SJCRH30 (cell line): ENCODE measurements around the gene CKMT2. TPM values are rescaled to one million over a fixed set of nuclear protein-coding genes. Genes with fewer than 3 reads are reported as not detected.
A peak's percentile ranks its signal among the peaks of the same experiment; 100 is the strongest.

ENCODE experiments used
- DNase-seq, 2 experiments: peaks; one replicate each; pipeline ENCODE4 v3.0.0-alpha.2; 2015 to 2020
- H3K27ac ChIP-seq: fragments of 250-450 bp; sonication (Bioruptor Pico); 2 replicates; pipeline ENCODE4 v1.5.1; 2020; ENCODE audit warnings: mild to moderate bottlenecking, moderate library complexity
- H3K27me3 ChIP-seq: fragments of 250-450 bp; sonication (Bioruptor Pico); 2 replicates; pipeline ENCODE4 v1.5.1; 2020; ENCODE audit warnings: mild to moderate bottlenecking, moderate library complexity
- H3K36me3 ChIP-seq: fragments of 250-450 bp; sonication (Bioruptor Pico); 2 replicates; pipeline ENCODE4 v1.5.1; 2020; ENCODE audit warnings: mild to moderate bottlenecking, moderate library complexity
- H3K4me1 ChIP-seq: fragments of 250-450 bp; sonication (Bioruptor Pico); 2 replicates; pipeline ENCODE4 v1.5.1; 2020; ENCODE audit warnings: mild to moderate bottlenecking, moderate library complexity
- H3K4me3 ChIP-seq: fragments of 250-450 bp; sonication (Bioruptor Pico); 2 replicates; pipeline ENCODE4 v1.5.1; 2020; ENCODE audit warnings: mild to moderate bottlenecking, moderate library complexity
- H3K9me3 ChIP-seq: fragments of 250-450 bp; sonication (Bioruptor Pico); replicated peaks from 2 replicates; pipeline ENCODE4 v1.5.1; 2020; ENCODE audit warnings: mild to moderate bottlenecking, moderate library complexity
- total RNA-seq: library from RNA; depleted of rRNA; stranded (reverse); fragments of >200 nt; shearing (Covaris generic); gene quantifications from 2 replicates; pipeline ENCODE4 v1.2.3, GENCODE V29; 2014; rRNA removed

Gene CKMT2
- total RNA-seq: not detected in 2 replicates

DNA sequence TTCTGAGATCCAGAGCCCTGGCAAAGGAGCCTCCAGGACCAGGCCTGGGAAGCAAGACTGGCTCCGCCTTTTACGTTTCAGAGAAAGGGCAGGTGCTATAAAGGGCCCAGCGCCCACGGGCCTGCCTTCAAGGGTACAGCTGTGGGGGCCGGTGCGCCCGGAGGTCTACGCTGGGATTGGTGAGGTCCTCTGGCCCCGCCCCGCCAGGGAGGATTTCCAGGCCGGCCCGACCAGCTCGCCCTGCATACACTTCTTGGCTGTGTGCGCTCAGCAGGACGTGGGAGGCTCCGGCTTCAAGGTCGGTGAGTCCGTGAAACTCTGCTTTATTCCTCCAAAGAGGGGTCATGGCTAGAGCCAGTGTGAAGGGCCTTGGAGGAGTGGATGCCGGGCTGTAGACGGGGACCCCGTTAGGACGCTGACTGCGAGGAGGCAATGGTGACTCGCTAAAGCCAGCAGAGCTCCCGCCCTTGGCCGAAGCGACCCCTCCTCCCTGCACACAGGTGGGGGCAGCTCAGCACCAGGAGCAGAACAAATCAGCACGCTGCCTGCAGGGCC lies at the start of gene CKMT2:
Gene CKMT2 (plus strand): TSS at position 243 of the 555 bp plus-strand sequence. CDS start 17,811 bp downstream, outside the sequence.
- H3K27ac ChIP-seq: no peak within 1 kb of the TSS
- no peaks in the 10 kb centered on the region for H3K9me3 ChIP-seq

DNA sequence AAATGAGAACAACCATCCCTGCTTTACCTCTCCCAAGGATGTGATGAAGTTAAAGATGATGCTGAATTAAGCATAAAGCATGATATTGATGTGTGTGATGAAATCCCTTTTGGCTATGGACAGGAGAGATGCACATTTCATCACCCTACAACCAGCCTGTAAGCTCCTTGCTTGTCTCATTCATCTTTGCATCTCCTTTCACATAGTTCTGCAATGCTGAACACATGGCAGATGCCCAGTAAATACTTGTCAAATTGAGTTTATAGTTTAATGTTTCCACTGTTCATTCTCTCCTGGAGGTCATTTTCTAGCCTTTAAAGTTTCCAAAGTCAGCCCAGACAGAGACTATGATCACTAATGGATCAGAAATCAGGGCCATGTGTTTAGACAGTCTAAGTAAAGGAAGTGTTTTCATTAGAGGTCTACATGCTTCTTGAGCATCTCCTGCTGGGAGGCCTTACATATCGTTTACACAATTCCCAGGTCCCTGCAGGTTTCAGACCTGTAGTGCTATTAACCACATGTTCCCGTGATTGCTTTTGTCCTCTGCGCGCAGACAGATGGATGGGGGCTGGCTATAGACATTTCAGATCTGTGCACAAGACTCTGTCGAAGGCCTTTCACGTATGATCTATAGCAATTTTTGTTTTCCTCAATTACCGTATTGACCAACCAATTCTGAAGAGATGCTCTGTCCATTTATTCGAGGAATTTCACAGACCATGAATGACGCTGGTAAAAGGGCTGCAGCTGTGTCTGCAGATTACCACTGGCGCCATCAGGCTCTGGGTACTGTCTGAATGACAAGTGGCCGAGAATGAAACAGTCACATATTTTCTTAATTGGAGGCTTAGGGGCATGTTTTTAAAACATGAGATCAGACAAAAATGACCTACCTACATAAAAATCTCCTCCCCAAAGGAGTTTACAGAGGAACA lies 49.0 kb upstream of the CKMT2 start:
- Histone ChIP-seq H3K27me3 (no peaks in the 10 kb centered on the region), H3K27ac (peak overlapping the region; percentile 95), H3K36me3 (no peaks in the 10 kb centered on the region), H3K4me1 (peaks cover 70% of the 10 kb centered on the region), H3K9me3 (no peaks in the 10 kb centered on the region), H3K4me3 (peak overlapping the region; percentile 8)
- peak; percentile 92 to 94 for DNase-seq

More for the DNA sequence above, at the start of gene CKMT2:
- Histone ChIP-seq H3K4me3 (no peak within 1 kb of the TSS), H3K4me1 (no peaks in the 10 kb centered on the region), H3K27me3 (no peaks in the 10 kb centered on the region), H3K36me3 (peaks cover 2% of the 10 kb centered on the region; the same call in 1 of the 2 replicates)
- no peak for DNase-seq

DNA sequence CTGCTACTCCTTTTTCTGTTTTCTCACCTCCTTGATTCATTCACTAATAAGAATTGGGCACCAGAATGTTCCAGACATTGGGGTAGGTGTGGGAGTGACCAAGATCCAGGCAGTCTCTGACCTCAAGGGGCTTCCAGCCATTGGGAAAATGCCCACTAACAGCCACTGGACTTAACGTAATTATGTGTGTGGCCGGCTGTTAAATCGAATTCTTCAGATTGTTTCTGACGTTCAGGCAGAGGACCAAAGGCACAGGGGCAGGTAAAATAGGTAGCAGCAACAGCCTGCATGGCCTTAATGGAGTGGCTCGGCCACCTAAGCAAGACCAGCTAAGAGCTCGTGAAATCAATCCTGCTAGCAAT lies 48.4 kb upstream of the CKMT2 start:
- Histone ChIP-seq H3K4me3 (no peak overlapping the region), H3K36me3 (no peaks in the 10 kb centered on the region), H3K27ac (peak overlapping the region; percentile 95), H3K4me1 (peaks cover 70% of the 10 kb centered on the region), H3K9me3 (no peaks in the 10 kb centered on the region), H3K27me3 (no peaks in the 10 kb centered on the region)
- peak in 1 of 2 experiments; percentile 66 for DNase-seq

DNA sequence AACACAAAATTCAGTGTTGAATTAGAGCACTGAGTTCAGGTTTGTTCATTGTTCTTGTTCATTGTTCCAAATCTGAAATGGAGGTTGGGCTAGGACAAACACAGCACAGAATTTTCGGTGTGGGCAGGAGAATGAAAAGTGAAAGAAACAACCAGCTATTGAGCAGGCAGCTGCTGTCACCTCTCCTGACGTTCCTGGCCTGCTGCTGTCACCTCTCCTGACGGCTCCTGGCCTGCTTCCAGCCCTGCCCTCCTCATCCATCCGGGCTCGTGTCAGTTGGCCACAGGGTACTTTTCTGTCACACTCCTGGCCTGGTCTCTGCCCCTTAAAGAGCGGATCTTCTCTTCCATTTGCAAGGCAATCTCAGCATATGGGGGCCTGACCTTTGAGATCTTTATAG lies 45.2 kb upstream of the CKMT2 start:
- no peak overlapping the region for H3K4me3 ChIP-seq
- H3K4me1 ChIP-seq: peaks cover 66% of the 10 kb centered on the region
- H3K27me3 ChIP-seq: no peaks in the 10 kb centered on the region
- peak overlapping the region; percentile 56 for H3K27ac ChIP-seq
- no peaks in the 10 kb centered on the region for H3K9me3 ChIP-seq
- no peaks in the 10 kb centered on the region for H3K36me3 ChIP-seq
- DNase-seq: peak; percentile 75 to 82

DNA sequence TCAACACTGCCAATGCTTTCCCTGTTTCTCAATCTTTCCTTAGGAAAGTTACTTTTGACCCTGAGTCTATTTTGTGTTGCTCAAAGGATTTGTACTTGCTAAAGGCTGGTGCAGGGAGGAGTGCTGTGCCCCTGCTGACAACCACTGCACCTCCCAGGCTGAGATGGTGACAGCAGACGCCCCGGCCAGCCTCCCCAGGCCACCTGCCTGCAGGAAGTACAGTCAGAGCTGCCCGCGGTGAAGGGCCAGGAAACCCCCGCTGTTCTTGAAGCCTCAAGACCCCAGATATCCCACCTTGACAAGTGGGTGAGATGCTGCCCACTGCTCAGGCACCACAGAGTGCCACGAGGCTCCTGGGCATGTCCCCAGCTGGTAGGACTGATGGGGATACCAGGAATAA lies 44.2 kb upstream of the CKMT2 start:
- H3K36me3 ChIP-seq: no peaks in the 10 kb centered on the region
- no peak overlapping the region for H3K27ac ChIP-seq
- peaks cover 55% of the 10 kb centered on the region for H3K4me1 ChIP-seq
- H3K4me3 ChIP-seq: no peak overlapping the region
- H3K27me3 ChIP-seq: no peaks in the 10 kb centered on the region
- H3K9me3 ChIP-seq: no peaks in the 10 kb centered on the region
- no peak for DNase-seq

DNA sequence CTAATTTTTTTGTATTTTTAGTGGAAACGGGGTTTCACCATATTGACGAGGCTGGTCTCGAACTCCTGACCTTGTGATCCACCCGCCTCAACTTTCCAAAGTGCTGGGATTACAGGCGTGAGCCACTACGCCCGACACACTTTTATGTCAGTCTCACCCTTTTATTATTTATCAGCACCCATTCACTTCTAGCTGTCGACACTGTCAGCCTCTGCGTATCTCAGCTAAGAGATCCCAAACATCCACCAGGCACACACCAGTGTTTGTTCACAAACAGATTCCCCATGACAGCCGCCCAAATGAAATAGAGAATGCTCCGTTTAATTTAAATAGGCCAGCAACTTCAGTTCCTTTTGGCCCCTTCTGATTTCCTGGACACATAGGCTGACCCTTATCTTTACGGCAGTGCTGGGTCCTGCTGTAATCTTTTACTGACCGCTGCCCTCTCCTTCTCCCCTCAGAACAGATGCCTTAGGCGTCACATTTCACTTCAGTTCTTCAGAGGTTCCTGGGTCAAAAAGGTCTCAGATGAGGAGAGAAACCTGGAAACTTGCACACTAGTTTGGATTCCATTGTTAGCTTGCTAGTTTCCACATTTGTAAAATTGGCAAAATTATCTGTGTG lies 43.1 kb upstream of the CKMT2 start:
- Histone ChIP-seq H3K9me3 (no peaks in the 10 kb centered on the region), H3K4me3 (no peak overlapping the region), H3K36me3 (no peaks in the 10 kb centered on the region), H3K27me3 (no peaks in the 10 kb centered on the region), H3K4me1 (peaks cover 47% of the 10 kb centered on the region), H3K27ac (no peak overlapping the region)
- DNase-seq: no peak

GRCh38 chr5:81191726-81192372 lies 41.3 kb upstream of the CKMT2 start:
- Histone ChIP-seq H3K27ac (no peak overlapping the region), H3K9me3 (no peaks in the 10 kb centered on the region), H3K4me1 (peaks cover 30% of the 10 kb centered on the region), H3K27me3 (no peaks in the 10 kb centered on the region), H3K36me3 (no peaks in the 10 kb centered on the region), H3K4me3 (no peak overlapping the region)
- no peak for DNase-seq

DNA sequence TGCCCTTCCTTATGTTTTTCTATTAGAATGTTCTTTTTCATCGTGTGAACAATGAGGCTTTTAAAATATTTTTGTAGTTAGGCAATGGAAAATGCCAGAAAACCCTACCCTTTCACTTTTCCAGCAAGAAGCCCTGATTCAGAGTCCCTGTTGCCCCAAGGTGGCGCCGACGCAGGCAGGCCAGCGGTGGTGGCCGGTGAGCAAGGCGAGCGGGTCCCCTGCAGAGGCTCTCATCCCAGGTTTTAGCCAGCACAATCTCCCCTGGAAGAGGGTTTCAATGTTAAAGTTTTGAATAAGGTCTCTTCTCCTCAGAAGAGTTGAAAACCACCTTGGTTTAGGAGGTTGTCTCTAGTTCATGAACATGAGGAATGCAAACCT lies 40.8 kb upstream of the CKMT2 start:
- H3K36me3 ChIP-seq: no peaks in the 10 kb centered on the region
- H3K4me1 ChIP-seq: peaks cover 25% of the 10 kb centered on the region
- no peaks in the 10 kb centered on the region for H3K27me3 ChIP-seq
- H3K27ac ChIP-seq: no peak overlapping the region
- no peaks in the 10 kb centered on the region for H3K9me3 ChIP-seq
- DNase-seq: no peak
- H3K4me3 ChIP-seq: no peak overlapping the region

DNA sequence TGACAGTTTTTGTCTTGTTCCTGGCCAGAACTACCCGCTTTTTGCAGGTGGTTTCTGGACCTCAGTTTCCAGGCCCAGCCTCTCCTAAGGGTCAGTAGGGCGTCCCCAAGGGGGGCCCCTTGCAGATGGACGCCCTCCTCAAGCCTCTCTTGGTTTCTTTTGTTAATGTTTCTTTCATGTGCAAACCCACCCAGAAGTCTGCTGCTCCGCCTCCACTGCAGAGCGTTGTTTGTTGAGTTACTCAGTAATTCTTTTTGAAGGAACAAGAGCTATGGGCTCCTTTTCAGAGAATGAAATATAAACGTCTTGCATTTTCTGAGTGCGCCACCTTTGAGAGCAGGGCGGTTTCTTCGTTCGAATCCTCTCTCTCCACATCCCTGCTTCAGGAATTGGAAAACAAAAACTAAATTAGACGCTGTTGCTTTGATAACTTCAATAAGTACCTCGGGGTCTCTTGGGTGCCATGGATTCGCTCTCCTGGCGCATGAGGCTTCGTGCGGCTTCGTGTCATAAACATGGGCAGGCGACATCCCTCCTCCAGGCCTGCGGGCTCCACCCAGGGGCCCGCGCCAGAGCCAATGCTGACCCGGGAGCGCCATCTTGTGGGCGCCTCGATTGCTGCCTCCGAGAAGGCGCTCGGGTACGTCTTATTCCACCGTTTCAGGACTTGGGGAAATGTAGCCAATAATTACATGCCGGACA lies 38.3 kb upstream of the CKMT2 start:
- DNase-seq: peak; percentile 80 to 89
- H3K27me3 ChIP-seq: no peaks in the 10 kb centered on the region
- H3K4me3 ChIP-seq: no peak overlapping the region
- peaks cover 14% of the 10 kb centered on the region for H3K4me1 ChIP-seq
- H3K27ac ChIP-seq: no peak overlapping the region
- no peaks in the 10 kb centered on the region for H3K36me3 ChIP-seq
- no peaks in the 10 kb centered on the region for H3K9me3 ChIP-seq

GRCh38 chr5:81195335-81195929 lies 37.7 kb upstream of the CKMT2 start:
- no peak for DNase-seq
- Histone ChIP-seq H3K36me3 (no peaks in the 10 kb centered on the region), H3K4me3 (no peak overlapping the region), H3K9me3 (no peaks in the 10 kb centered on the region; the same call in 1 of the 2 replicates), H3K27me3 (no peaks in the 10 kb centered on the region), H3K4me1 (peaks cover 11% of the 10 kb centered on the region; the same call in 1 of the 2 replicates), H3K27ac (no peak overlapping the region)

DNA sequence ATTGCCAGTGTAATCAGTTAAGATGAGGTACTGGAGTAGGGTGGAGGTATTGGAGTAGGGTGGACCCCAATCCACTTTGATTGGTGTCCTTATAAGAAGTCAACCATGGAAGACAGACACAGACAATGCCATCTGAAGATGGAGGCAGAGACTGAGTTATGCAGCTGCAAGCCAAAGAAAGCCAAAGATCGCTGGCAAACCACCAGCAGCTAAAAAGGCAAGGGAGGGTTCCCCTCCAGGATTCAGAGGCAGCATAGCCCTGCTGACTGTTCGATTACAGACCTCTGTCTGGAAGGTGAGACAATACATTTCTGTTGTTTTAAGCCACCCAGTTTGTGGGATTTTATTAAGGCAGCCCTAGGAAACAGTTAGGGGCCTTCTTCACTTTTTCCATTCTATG lies 30.5 kb upstream of the CKMT2 start:
- no peaks in the 10 kb centered on the region; the same call in 1 of the 2 replicates for H3K9me3 ChIP-seq
- H3K4me3 ChIP-seq: no peak overlapping the region
- H3K36me3 ChIP-seq: no peaks in the 10 kb centered on the region
- H3K27ac ChIP-seq: no peak overlapping the region
- DNase-seq: no peak
- no peaks in the 10 kb centered on the region for H3K27me3 ChIP-seq
- H3K4me1 ChIP-seq: no peaks in the 10 kb centered on the region

GRCh38 chr5:81203729-81204128 lies 29.4 kb upstream of the CKMT2 start:
- Histone ChIP-seq H3K36me3 (no peaks in the 10 kb centered on the region), H3K27me3 (no peaks in the 10 kb centered on the region), H3K9me3 (no peaks in the 10 kb centered on the region; the same call in 1 of the 2 replicates), H3K27ac (no peak overlapping the region), H3K4me3 (no peak overlapping the region), H3K4me1 (no peaks in the 10 kb centered on the region)
- DNase-seq: no peak

DNA sequence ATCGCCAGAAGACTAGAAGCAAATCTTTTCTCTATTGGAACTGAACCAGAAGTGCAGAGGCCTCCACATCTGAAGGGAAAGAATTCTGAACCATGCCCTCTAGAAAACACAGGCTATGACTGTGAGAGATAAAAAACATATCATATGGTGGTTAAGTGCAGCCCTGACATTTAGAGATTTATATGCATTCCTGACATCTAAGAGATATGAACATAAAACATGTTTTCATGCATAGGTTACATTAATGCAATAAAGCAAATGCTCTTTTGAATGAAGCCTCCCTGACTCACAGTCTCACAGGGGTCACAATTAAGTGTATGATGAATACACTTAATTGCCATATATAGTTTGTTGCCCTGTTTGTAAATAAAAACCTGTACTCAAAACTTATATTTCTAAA lies 28.9 kb upstream of the CKMT2 start:
- DNase-seq: no peak
- H3K4me1 ChIP-seq: no peaks in the 10 kb centered on the region
- H3K36me3 ChIP-seq: no peaks in the 10 kb centered on the region
- H3K9me3 ChIP-seq: no peaks in the 10 kb centered on the region; the same call in 1 of the 2 replicates
- no peak overlapping the region for H3K4me3 ChIP-seq
- H3K27ac ChIP-seq: no peak overlapping the region
- no peaks in the 10 kb centered on the region for H3K27me3 ChIP-seq

DNA sequence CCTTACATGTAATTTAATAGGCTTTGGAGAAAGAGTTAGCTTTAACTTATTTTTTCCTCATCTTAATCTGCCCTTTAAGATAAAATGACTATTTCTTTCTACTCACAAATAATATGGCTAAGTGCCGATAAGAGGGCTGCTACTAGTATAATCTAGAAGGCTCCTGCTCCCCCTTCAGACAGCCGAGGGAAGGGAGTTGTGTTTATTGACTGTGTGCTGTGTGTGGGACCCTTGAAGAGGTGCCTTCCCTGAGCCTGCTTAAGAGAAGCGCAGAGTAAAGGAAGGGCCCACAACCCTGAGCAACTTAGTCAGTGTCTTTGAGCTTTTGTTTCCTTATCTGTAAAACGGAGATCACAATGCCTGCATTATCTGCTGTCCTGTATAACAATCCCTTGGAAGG lies 28.1 kb upstream of the CKMT2 start:
- DNase-seq: no peak
- no peak overlapping the region for H3K27ac ChIP-seq
- no peaks in the 10 kb centered on the region; the same call in 1 of the 2 replicates for H3K9me3 ChIP-seq
- H3K4me3 ChIP-seq: no peak overlapping the region
- no peaks in the 10 kb centered on the region for H3K27me3 ChIP-seq
- no peaks in the 10 kb centered on the region for H3K4me1 ChIP-seq
- no peaks in the 10 kb centered on the region for H3K36me3 ChIP-seq
